LNCAP (cell line): Measurements from ENCODE around the gene EVA1B.

Source experiments
- CTCF ChIP-seq: fragments of 450-650 bp; IDR thresholded peaks from 2 replicates; pipeline ENCODE4 v1.5.1; 2017; ENCODE audit warnings: mild to moderate bottlenecking

Gene EVA1B

DNA sequence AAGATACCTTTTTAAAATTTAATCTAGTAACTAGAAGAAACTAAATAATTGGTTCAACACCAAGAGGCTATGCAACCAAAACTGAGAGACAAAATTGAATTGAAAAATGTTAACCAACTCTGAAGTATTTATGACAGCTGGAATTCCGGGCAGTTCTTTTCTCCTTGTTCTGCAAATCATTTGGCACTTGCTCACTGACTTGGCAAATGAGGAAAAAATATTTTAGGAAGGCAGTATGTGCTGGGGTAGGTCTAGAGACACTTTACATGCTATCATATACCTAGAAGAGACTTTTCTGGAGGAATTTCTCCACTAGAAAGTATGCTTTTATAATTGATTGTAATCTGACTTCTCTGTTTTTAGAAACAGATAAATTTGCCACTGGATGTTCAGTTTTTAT lies 39.4 kb downstream of the EVA1B start:
- no peak for TF ChIP-seq CTCF

GRCh38 chr1:36279789-36280296 lies 43.6 kb downstream of the EVA1B start:
- TF ChIP-seq CTCF, result no peak

DNA sequence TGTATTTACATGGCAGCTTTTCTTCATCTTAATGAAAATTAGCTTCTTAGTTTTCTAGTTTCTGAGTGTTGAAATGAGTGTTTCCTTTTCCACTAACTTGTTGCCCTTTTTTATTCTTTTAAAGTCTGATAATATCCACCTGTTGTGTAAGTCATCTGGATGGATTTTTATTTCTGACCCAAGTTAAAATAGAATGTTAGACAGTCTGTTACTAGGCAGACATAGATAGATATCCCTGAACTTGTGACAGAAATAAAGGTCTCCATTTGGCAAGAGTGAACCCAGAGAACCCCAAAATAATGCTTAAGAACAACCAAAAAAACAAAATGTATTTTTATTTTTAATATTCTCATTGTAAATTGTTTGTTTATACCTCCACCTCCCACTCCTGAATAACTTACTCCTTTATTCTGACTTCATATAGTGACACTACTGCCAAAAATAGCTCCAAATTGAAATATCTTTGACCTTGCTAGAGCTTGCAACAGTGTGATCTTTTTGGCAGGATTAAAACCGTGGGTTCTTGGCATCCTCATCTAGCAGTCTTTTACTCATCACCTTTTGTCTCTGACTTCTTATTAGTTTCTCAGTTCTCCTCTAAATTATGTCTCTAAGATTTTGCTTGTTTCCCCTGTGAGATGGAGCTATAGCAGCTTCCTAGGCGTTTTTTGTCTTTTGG lies 44.2 kb downstream of the EVA1B start:
- no peak for TF ChIP-seq CTCF

- TF ChIP-seq CTCF, result no peak
Measured at GRCh38 chr1:36276688-36277087, 46.8 kb downstream of the EVA1B start.

DNA sequence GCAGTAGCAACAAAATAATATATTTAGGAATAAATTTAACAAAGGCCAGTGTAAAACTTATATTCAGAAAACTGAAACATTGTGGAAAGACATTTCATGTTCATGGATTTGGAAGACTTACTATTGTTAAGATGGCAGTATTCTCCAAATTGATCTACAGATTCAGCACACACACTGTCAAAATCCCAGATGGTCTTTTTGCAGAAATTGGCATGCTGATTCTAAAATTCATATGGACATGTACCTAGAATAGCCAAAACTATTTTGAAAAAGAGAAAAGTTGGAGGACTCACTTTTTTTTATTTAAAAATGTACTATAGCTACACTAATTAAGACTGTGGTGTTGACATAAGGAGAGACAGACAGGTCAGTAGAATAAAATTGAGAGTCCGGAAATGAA lies 49.2 kb downstream of the EVA1B start:
- no peak for TF ChIP-seq CTCF

- TF ChIP-seq CTCF, result no peak
Measured at GRCh38 chr1:36273024-36273423, 50.4 kb downstream of the EVA1B start.
